ENCODE results near the gene GRM2.

DNA sequence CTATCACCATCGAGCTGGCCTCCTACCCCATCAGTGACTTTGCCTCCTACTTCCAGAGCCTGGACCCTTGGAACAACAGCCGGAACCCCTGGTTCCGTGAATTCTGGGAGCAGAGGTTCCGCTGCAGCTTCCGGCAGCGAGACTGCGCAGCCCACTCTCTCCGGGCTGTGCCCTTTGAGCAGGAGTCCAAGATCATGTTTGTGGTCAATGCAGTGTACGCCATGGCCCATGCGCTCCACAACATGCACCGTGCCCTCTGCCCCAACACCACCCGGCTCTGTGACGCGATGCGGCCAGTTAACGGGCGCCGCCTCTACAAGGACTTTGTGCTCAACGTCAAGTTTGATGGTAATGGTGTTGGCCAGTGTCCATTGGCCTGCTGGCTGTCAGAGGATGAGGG is 6.1 kb downstream of the GRM2 start:
- TF ChIP-seq, protein P1, sequence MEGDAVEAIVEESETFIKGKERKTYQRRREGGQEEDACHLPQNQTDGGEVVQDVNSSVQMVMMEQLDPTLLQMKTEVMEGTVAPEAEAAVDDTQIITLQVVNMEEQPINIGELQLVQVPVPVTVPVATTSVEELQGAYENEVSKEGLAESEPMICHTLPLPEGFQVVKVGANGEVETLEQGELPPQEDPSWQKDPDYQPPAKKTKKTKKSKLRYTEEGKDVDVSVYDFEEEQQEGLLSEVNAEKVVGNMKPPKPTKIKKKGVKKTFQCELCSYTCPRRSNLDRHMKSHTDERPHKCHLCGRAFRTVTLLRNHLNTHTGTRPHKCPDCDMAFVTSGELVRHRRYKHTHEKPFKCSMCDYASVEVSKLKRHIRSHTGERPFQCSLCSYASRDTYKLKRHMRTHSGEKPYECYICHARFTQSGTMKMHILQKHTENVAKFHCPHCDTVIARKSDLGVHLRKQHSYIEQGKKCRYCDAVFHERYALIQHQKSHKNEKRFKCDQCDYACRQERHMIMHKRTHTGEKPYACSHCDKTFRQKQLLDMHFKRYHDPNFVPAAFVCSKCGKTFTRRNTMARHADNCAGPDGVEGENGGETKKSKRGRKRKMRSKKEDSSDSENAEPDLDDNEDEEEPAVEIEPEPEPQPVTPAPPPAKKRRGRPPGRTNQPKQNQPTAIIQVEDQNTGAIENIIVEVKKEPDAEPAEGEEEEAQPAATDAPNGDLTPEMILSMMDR (conservative IDR thresholded peaks at IDR 0.05 in 1 of 2, IDR thresholded peaks at IDR 0.05 in 1 of 2; ENCODE audit: extremely low read depth in 1 of 2, insufficient read depth in 1 of 2, low read depth in 1 of 2, low read length in 2 of 2), result no peak
- TF ChIP-seq EZH2 (IDR thresholded peaks at IDR 0.05; ENCODE audit: borderline replicate concordance, low read length), result no peak
